Upper lobe of left lung (tissue), 6 donors: ENCODE data around the gene CCNY. TPM values are rescaled to one million over a fixed set of nuclear protein-coding genes. Genes with fewer than 3 reads are reported as not detected.

ENCODE experiments used
- ATAC-seq, 2 donors: fragments of 200-7000 bp; cut with Tn5 transposase; one replicate each; pipeline ENCODE4 v1.9.1; 2022; ENCODE audit warnings: mild to moderate bottlenecking in 2 of 2, moderate library complexity in 2 of 2; ENCODE audit not compliant: low FRiP score in 2 of 2
- DNase-seq, 2 donors: peaks; one replicate each; pipeline ENCODE4 v3.0.0-alpha.2; 2019 to 2020
- H3K27ac ChIP-seq, 4 donors: fragments of 200-600 bp; sonication (generic); one replicate each; pipeline ENCODE4 v1.5.1; 2016 to 2019
- H3K27me3 ChIP-seq, 4 donors: fragments of 200-600 bp; sonication (generic); one replicate each; pipeline ENCODE4 v1.5.1; 2017 to 2019
- H3K36me3 ChIP-seq, 4 donors: fragments of 200-600 bp; sonication (generic); one replicate each; pipeline ENCODE4 v1.5.1; 2016 to 2019
- H3K4me1 ChIP-seq, 4 donors: fragments of 200-600 bp; sonication (generic); one replicate each; pipeline ENCODE4 v1.5.1; 2018 to 2019
- H3K4me3 ChIP-seq, 4 donors: fragments of 200-600 bp; sonication (generic); one replicate each; pipeline ENCODE4 v1.5.1; 2017 to 2019; ENCODE audit warnings: mild to moderate bottlenecking in 2 of 4, moderate library complexity in 1 of 4
- H3K9me3 ChIP-seq, 4 donors: fragments of 200-600 bp; sonication (generic); one replicate each; pipeline ENCODE4 v1.5.1; 2018 to 2019
- CTCF ChIP-seq, 6 experiments: fragments of 450-650 bp in 4 of 6; fragments of 200-600 bp in 2 of 6; sonication (generic) in 2 of 6; IDR thresholded peaks; one replicate each; pipeline ENCODE4 v1.5.1; 2016 to 2019; ENCODE audit warnings: antibody characterized with exemption in 6 of 6
- EP300 ChIP-seq, 4 donors: sonication (generic); formaldehyde crosslinking; IDR thresholded peaks; one replicate each; pipeline ENCODE4 v1.5.1; 2017; ENCODE audit warnings: antibody characterized with exemption in 4 of 4, control low read depth in 2 of 4
- POLR2A ChIP-seq, 4 donors: fragments of 450-650 bp; IDR thresholded peaks; one replicate each; pipeline ENCODE4 v1.5.1; 2016 to 2017; ENCODE audit warnings: antibody characterized with exemption in 4 of 4, mild to moderate bottlenecking in 2 of 4
- POLR2AphosphoS5 ChIP-seq, 2 donors: sonication (generic); formaldehyde crosslinking; IDR thresholded peaks; one replicate each; pipeline ENCODE4 v1.5.1; 2017; ENCODE audit warnings: antibody characterized with exemption in 2 of 2
- WGBS, 2 donors: methylation state at CpG; one replicate each; pipeline ENCODE4 v1.1.5; 2017 to 2018; 5-methylcytosine and 5-hydroxymethylcytosine counted together
- total RNA-seq, 6 donors: library from RNA; depleted of rRNA in 4 of 6; stranded (reverse); fragments of >200 nt in 4 of 6; gene quantifications; one replicate each; pipeline versions ENCODE4 v1.1.0 to v1.2.1, GENCODE V29; 2016 to 2021
- donor health status: DM: no; HTN: no; CAD: no; lungs with moderate emphysema.
- donor health status: DM: no; HTN: yes; CAD: no; lungs with severe emphysema.

CCNY gene
- total RNA-seq, 6 donors from 2014 or later = 22.0 to 80.8 (median 52.5) TPM

DNA sequence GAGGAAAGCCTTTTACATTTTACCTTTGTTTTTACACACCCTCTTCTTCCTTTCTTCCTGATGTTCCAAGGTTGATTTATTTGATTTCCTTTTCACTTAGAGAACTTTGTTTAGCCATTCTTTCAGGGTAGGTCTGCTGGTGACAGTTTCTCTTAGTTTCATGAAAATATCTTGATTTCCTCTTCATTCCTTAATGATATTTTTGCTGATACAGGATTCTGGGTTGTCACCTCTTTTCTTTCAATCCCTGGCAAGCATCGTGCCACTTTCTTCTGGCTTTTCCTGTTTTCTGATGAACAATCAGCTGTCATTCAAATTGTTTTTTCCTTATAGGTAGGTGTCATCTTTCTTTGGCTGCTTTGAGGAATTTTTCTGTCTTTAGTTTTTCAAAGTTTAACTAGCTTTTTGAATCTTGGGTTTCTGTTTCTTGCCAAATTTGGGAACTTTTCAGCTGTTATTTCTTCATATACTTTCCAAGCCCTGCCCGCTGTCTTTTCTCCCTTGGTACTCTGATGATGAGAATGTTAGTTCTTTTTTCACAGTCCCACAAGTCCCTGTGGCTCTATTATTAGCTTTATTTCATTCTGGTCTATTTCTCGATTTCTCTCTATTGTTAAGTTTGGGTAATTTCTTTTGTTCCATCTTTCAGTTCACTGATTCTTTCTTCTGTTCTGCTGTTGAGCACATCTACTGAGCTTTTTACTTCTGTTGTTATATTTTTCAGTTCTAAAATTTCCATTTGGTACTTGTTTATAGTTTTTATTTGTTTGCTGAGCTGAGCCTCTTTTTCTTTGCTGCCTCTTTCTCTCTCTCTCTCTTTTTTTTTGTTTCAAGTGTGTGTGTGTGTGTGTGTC lies 102.6 kb downstream of the CCNY start:
- TF ChIP-seq POLR2A (IDR thresholded peaks at IDR 0.05) = no peak
- Histone ChIP-seq H3K36me3 (no peaks in the 10 kb centered on the region), H3K9me3 (peaks cover 8 to 15% (median 13%) of the 10 kb centered on the region in 4 donors), H3K27ac (no peak overlapping the region), H3K27me3 (no peaks in the 10 kb centered on the region), H3K4me1 (peaks cover 0 to 10% (median 6%) of the 10 kb centered on the region in 4 donors), H3K4me3 (no peak overlapping the region)
- 89 to 93% methylated on average over 3 of the region's 3 CpGs for WGBS, 2 donors
- ATAC-seq = no peak
- DNase-seq = no peak

DNA sequence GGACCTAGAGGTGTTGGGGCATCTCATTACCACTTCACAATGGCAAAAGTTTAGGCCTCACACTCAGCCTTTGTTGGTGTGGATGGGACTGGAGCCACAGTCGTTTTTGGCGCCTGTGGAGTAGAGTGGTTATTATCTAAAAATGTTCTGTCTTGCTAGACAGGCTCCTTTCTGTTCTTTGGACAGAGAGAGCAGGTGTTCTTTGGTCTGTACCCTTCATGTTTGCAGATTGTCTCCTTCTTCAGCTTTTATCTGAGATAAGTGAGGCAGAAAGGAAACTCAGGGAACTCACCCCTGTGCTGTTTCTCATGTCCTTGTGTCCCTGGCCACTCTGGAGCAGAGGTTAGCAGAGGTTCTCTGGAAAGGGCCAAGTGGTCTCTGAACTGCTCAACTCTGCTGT lies 103.7 kb downstream of the CCNY start:
- Histone ChIP-seq H3K9me3 (peaks cover 13 to 25% (median 21%) of the 10 kb centered on the region in 4 donors), H3K4me3 (no peak overlapping the region), H3K36me3 (no peaks in the 10 kb centered on the region), H3K27me3 (no peaks in the 10 kb centered on the region), H3K4me1 (peaks cover 0 to 6% (median 5%) of the 10 kb centered on the region in 4 donors), H3K27ac (no peak overlapping the region)
- WGBS, 2 donors = 88 to 94% methylated on average over 2 of the region's 2 CpGs
- ATAC-seq (no peak), DNase-seq (no peak)
- TF ChIP-seq POLR2AphosphoS5 (IDR thresholded peaks at IDR 0.05) = no peak
- TF ChIP-seq EP300 (IDR thresholded peaks at IDR 0.05) = no peak
- TF ChIP-seq CTCF (IDR thresholded peaks at IDR 0.05) = no peak
- TF ChIP-seq POLR2A (IDR thresholded peaks at IDR 0.05) = no peak

- DNase-seq (no peak), ATAC-seq (no peak)
- no peaks in the 10 kb centered on the region for H3K36me3 ChIP-seq
- H3K27ac ChIP-seq = no peak overlapping the region
- H3K4me1 ChIP-seq = peaks cover 2 to 17% (median 7%) of the 10 kb centered on the region in 4 donors
- H3K4me3 ChIP-seq = no peak overlapping the region
- TF ChIP-seq CTCF (IDR thresholded peaks at IDR 0.05) (no peak), POLR2A (IDR thresholded peaks at IDR 0.05) (no peak), EP300 (IDR thresholded peaks at IDR 0.05) (no peak), POLR2AphosphoS5 (IDR thresholded peaks at IDR 0.05) (no peak)
- 86 to 91% methylated on average over 1 of the region's 1 CpG for WGBS, 2 donors
- H3K9me3 ChIP-seq = peaks cover 13 to 26% (median 21%) of the 10 kb centered on the region in 4 donors
- H3K27me3 ChIP-seq = no peaks in the 10 kb centered on the region
Measured at GRCh38 chr10:35442028-35442427, 105.7 kb downstream of the CCNY start.

- ATAC-seq (no peak), DNase-seq (no peak)
- H3K9me3 ChIP-seq = peaks cover 13 to 26% (median 21%) of the 10 kb centered on the region in 4 donors
Measured at GRCh38 chr10:35442592-35442991, 106.3 kb downstream of the CCNY start.

More at GRCh38 chr10:35442592-35442991, 106.3 kb downstream of the CCNY start:
- H3K4me3 ChIP-seq = no peak overlapping the region
- H3K27ac ChIP-seq = no peak overlapping the region
- WGBS, 2 donors = 80 to 81% methylated on average over 4 of the region's 4 CpGs
- no peaks in the 10 kb centered on the region for H3K36me3 ChIP-seq
- no peaks in the 10 kb centered on the region for H3K27me3 ChIP-seq
- TF ChIP-seq POLR2A (IDR thresholded peaks at IDR 0.05) = no peak
- TF ChIP-seq CTCF (IDR thresholded peaks at IDR 0.05) = no peak
- TF ChIP-seq EP300 (IDR thresholded peaks at IDR 0.05) = no peak
- TF ChIP-seq POLR2AphosphoS5 (IDR thresholded peaks at IDR 0.05) = no peak
- H3K4me1 ChIP-seq = peaks cover 8 to 21% (median 12%) of the 10 kb centered on the region in 4 donors
